Activated CD8-positive, alpha-beta T cell treated with anti-CD3 and anti-CD28 coated beads for 36 hours (primary cell): ENCODE data around the gene TRIP13. TPM values are rescaled to one million over a fixed set of nuclear protein-coding genes. Genes with fewer than 3 reads are reported as not detected.

Experiments used
- ATAC-seq: fragments of 200-7000 bp; cut with Tn5 transposase; one replicate; pipeline ENCODE4 v1.10.0; 2021; ENCODE audit warnings: mild to moderate bottlenecking, moderate library complexity
- CTCF ChIA-PET: fragments of 350-600 bp; sonication (Branson Sonifier 250); formaldehyde crosslinking; loops from one replicate; lab custom pipeline; 2021; ENCODE audit warnings: antibody characterized with exemption; lab: Charles Lee
- POLR2A ChIA-PET: fragments of 350-600 bp; sonication (Branson Sonifier 250); formaldehyde crosslinking; loops from one replicate; lab custom pipeline; 2021; ENCODE audit warnings: antibody characterized with exemption; lab: Charles Lee
- DNase-seq: peaks from one replicate; pipeline ENCODE4 v3.0.0-alpha.2; 2020
- H3K27ac Mint-ChIP-seq: one replicate; pipeline ENCODE4 v1.8.0; 2021; ENCODE audit warnings: mild to moderate bottlenecking, mixed read lengths
- H3K27me3 Mint-ChIP-seq: one replicate; pipeline ENCODE4 v1.8.0; 2021; ENCODE audit warnings: mixed read lengths
- H3K36me3 Mint-ChIP-seq: one replicate; pipeline ENCODE4 v1.8.0; 2021; ENCODE audit warnings: low read depth, mixed read lengths
- H3K4me1 Mint-ChIP-seq: one replicate; pipeline ENCODE4 v1.8.0; 2021; ENCODE audit warnings: low read depth, mixed read lengths
- H3K4me3 Mint-ChIP-seq: one replicate; pipeline ENCODE4 v1.8.0; 2021; ENCODE audit warnings: mild to moderate bottlenecking, moderate library complexity, mixed read lengths
- H3K9me3 Mint-ChIP-seq: one replicate; pipeline ENCODE4 v1.8.0; 2021; ENCODE audit warnings: mixed read lengths
- CTCF ChIP-seq: fragments of 200-600 bp; IDR thresholded peaks from one replicate; pipeline ENCODE4 v1.8.0; 2022; ENCODE audit warnings: antibody characterized with exemption, mild to moderate bottlenecking
- intact Hi-C: fragments of 100-400 bp; cut with micrococcal nuclease; formaldehyde crosslinking; loops from one replicate; pipeline ENCODE4 v1.10.0; 2022
- total RNA-seq, 2 experiments: library from RNA; stranded (reverse); gene quantifications; one replicate each; pipeline ENCODE4 v1.2.3, GENCODE V29; 2021

The TRIP13 gene
- total RNA-seq, 2 experiments from 2014 or later, result 31.0 to 36.9 TPM

GRCh38 chr5:885127-885442 lies 7.6 kb upstream of the TRIP13 start:
- no peak overlapping the region for H3K4me3 Mint-ChIP-seq
- H3K36me3 Mint-ChIP-seq, result peaks cover 80% of the 10 kb centered on the region
- no peaks in the 10 kb centered on the region for H3K27me3 Mint-ChIP-seq
- peaks cover 24% of the 10 kb centered on the region for H3K4me1 Mint-ChIP-seq
- DNase-seq, result no peak
- no peak for ATAC-seq
- intact Hi-C loops, result no loop called here
- ChIA-PET POLR2A (interaction anchor here (1.1 kb wide), 1 partner anchor 9 kb away, joined by 3 read pairs; no protein-coding TSS in a partner anchor), CTCF (no interaction called here)
- no peak overlapping the region for H3K27ac Mint-ChIP-seq
- TF ChIP-seq CTCF, result no peak
- peaks cover 7% of the 10 kb centered on the region for H3K9me3 Mint-ChIP-seq

- H3K4me3 Mint-ChIP-seq, result no peak overlapping the region
- peaks cover 81% of the 10 kb centered on the region for H3K36me3 Mint-ChIP-seq
- DNase-seq (no peak), ATAC-seq (no peak)
- ChIA-PET CTCF (no interaction called here), POLR2A (interaction anchor here (1.1 kb wide), 1 partner anchor 9 kb away, joined by 3 read pairs; no protein-coding TSS in a partner anchor)
- H3K4me1 Mint-ChIP-seq, result peaks cover 27% of the 10 kb centered on the region
- no peak for TF ChIP-seq CTCF
- intact Hi-C loops, result no loop called here
- H3K27me3 Mint-ChIP-seq, result no peaks in the 10 kb centered on the region
- H3K27ac Mint-ChIP-seq, result no peak overlapping the region
- H3K9me3 Mint-ChIP-seq, result peaks cover 7% of the 10 kb centered on the region
These were observed 7.2 kb upstream of the TRIP13 start for GRCh38 chr5:885529-885928.

- ChIA-PET POLR2A (interaction anchor here (0.9 kb wide), 1 partner anchor 11 kb away, joined by 4 read pairs; no protein-coding TSS in a partner anchor), CTCF (no interaction called here)
- Mint-ChIP-seq H3K9me3 (peaks cover 7% of the 10 kb centered on the region), H3K27ac (no peak overlapping the region), H3K27me3 (no peaks in the 10 kb centered on the region), H3K4me3 (no peak overlapping the region), H3K36me3 (peaks cover 81% of the 10 kb centered on the region), H3K4me1 (peaks cover 32% of the 10 kb centered on the region)
- intact Hi-C loops, result no loop called here
- DNase-seq (no peak), ATAC-seq (no peak)
- no peak for TF ChIP-seq CTCF
These were observed 6.6 kb upstream of the TRIP13 start for GRCh38 chr5:886036-886435.

GRCh38 chr5:886716-887325 lies 5.9 kb upstream of the TRIP13 start:
- no peak for TF ChIP-seq CTCF
- ChIA-PET CTCF (no interaction called here), POLR2A (interaction anchor here (0.8 to 0.9 kb wide), 2 partner anchors 12 to 214 kb away, joined by 3 to 4 read pairs; no protein-coding TSS in a partner anchor)
- Mint-ChIP-seq H3K4me3 (no peak overlapping the region), H3K4me1 (peaks cover 34% of the 10 kb centered on the region), H3K36me3 (peaks cover 81% of the 10 kb centered on the region), H3K9me3 (peaks cover 7% of the 10 kb centered on the region), H3K27me3 (no peaks in the 10 kb centered on the region), H3K27ac (no peak overlapping the region)
- DNase-seq, result no peak
- ATAC-seq, result no peak
- intact Hi-C loops, result no loop called here

- Mint-ChIP-seq H3K27ac (no peak overlapping the region), H3K4me1 (peaks cover 21% of the 10 kb centered on the region), H3K36me3 (peaks cover 70% of the 10 kb centered on the region), H3K27me3 (no peaks in the 10 kb centered on the region), H3K4me3 (no peak overlapping the region), H3K9me3 (peaks cover under 1% of the 10 kb centered on the region)
- no peak for TF ChIP-seq CTCF
- intact Hi-C loops, result no loop called here
- ChIA-PET POLR2A (no interaction called here), CTCF (interaction anchor here (0.7 kb wide), 1 partner anchor 17 kb away, joined by 3 read pairs; no protein-coding TSS in a partner anchor)
- DNase-seq (no peak), ATAC-seq (no peak)
These were observed 4.6 kb upstream of the TRIP13 start for GRCh38 chr5:887947-888637.
